SU-DHL-6 (cell line): Measurements from ENCODE around the gene GBX2.

ENCODE experiments used
- H2AFZ ChIP-seq: fragments of 200-600 bp; sonication (generic); 2 replicates; pipeline ENCODE4 v1.6.1; 2014; ENCODE audit warnings: low read depth, mild to moderate bottlenecking, moderate library complexity, mixed read lengths, antibody characterized with exemption, low read length; ENCODE audit not compliant: severe bottlenecking
- H3F3A ChIP-seq: fragments of 200-600 bp; shearing (Covaris generic); 2 replicates; pipeline ENCODE4 v1.6.0; 2016; ENCODE audit warnings: antibody characterized with exemption, mild to moderate bottlenecking; ENCODE audit not compliant: insufficient read depth
- H3K27ac ChIP-seq: fragments of 200-600 bp; sonication (generic); 2 replicates; pipeline ENCODE4 v1.5.1; 2016; ENCODE audit warnings: low read depth, mild to moderate bottlenecking, low read length, moderate library complexity, mixed read lengths
- H3K27me3 ChIP-seq: fragments of 200-600 bp; sonication (generic), shearing (Covaris generic); 2 replicates; pipeline ENCODE4 v1.6.0; 2014; ENCODE audit warnings: mild to moderate bottlenecking, low read length
- H3K36me3 ChIP-seq: fragments of 200-600 bp; sonication (generic); 2 replicates; pipeline ENCODE4 v1.6.1; 2014; ENCODE audit warnings: mild to moderate bottlenecking, low read length, mixed read lengths
- H3K4me2 ChIP-seq: fragments of 300-600, 200-600 bp; shearing (Covaris generic), sonication (generic); 2 replicates; pipeline ENCODE4 v1.6.0; 2014; ENCODE audit warnings: low read length, low read depth, mild to moderate bottlenecking; ENCODE audit not compliant: poor library complexity, severe bottlenecking
- H3K4me3 ChIP-seq: fragments of 200-600 bp; sonication (generic); 2 replicates; pipeline ENCODE4 v1.5.1; 2014; ENCODE audit warnings: antibody characterized with exemption, low read length, mild to moderate bottlenecking, mixed read lengths; ENCODE audit not compliant: insufficient read depth, poor library complexity, severe bottlenecking
- H3K79me2 ChIP-seq: fragments of 200-600 bp; sonication (generic); 2 replicates; pipeline ENCODE4 v1.6.1; 2014; ENCODE audit warnings: mild to moderate bottlenecking, low read length, moderate library complexity; ENCODE audit not compliant: insufficient read depth
- H3K9ac ChIP-seq: fragments of 200-600 bp; sonication (generic); 2 replicates; pipeline ENCODE4 v1.7.0; 2014; ENCODE audit warnings: mild to moderate bottlenecking, low read length
- H3K9me2 ChIP-seq: fragments of 200-600 bp; sonication (generic); replicated peaks from 2 replicates; pipeline ENCODE4 v1.6.1; 2014; ENCODE audit warnings: low read length; ENCODE audit not compliant: insufficient read depth
- H3K9me3 ChIP-seq: fragments of 200-600 bp; sonication (generic); 2 replicates; pipeline ENCODE4 v1.6.1; 2014; ENCODE audit warnings: low read length, mixed read lengths; ENCODE audit not compliant: insufficient read depth
- H4K20me1 ChIP-seq: fragments of 200-600 bp; sonication (generic); 2 replicates; pipeline ENCODE4 v1.6.1; 2014; ENCODE audit warnings: low read depth, mild to moderate bottlenecking, antibody characterized with exemption, low read length, moderate library complexity, mixed read lengths
- EZH2phosphoT487 ChIP-seq: fragments of 200-600 bp; sonication (generic), shearing (Covaris generic); conservative IDR thresholded peaks from 2 replicates; pipeline ENCODE4 v1.6.1; 2018; ENCODE audit warnings: mild to moderate bottlenecking, antibody characterized with exemption, low read length, moderate library complexity, mixed read lengths
- TF ChIP-seq, protein P1 (sequence below): fragments of 200-600 bp; sonication (generic); IDR thresholded peaks from one replicate; pipeline ENCODE4 v1.5.1; 2017; ENCODE audit warnings: antibody characterized with exemption, mild to moderate bottlenecking, low read length, moderate library complexity; ENCODE audit not compliant: insufficient read depth, poor library complexity, severe bottlenecking

The GBX2 gene

DNA sequence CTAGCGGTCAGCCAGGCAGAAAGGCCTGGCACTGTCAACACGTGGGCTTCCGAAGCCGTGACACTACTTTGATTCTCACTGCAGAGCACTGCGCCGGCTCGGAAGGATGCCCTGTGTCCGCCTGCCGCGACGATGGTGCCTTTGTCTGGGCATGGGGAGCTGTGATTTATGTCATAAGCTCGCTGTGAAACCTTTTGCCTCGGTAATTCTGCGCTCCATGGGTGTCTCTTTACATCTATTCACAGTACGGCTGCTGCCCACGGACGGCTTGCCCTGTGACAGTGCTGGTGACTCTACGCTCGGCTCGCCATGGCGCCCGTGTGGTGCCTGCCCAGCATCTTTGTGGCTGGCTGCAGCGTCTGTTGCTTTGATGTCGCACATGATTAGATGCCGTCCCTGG is 43.1 kb upstream of the GBX2 start:
- no peaks in the 10 kb centered on the region for H3K9me2 ChIP-seq

DNA sequence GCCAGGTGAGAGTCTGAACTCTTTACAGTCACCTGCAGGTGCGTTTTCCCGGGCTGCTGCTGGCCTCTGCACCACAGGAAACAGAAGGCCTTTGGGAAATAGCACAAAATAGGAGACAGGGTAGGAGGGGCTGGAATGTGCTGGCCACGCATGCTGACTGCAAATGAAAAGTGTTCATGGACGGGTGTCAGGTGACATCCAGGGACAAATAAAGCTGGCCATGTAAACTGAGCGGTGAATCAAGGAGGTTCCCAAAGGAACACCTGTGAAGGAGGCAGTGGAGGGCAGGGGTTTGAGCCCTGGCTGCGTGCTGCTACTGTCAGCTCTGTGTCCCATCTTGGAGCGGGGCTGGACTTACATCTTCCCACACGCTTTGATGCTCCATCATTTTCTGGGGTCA is 42.4 kb upstream of the GBX2 start:
- H4K20me1 ChIP-seq = no peaks in the 10 kb centered on the region
- H3K27ac ChIP-seq = no peak overlapping the region
- H3K9me2 ChIP-seq = no peaks in the 10 kb centered on the region
- no peaks in the 10 kb centered on the region for H3K9me3 ChIP-seq
- TF ChIP-seq, protein P1, sequence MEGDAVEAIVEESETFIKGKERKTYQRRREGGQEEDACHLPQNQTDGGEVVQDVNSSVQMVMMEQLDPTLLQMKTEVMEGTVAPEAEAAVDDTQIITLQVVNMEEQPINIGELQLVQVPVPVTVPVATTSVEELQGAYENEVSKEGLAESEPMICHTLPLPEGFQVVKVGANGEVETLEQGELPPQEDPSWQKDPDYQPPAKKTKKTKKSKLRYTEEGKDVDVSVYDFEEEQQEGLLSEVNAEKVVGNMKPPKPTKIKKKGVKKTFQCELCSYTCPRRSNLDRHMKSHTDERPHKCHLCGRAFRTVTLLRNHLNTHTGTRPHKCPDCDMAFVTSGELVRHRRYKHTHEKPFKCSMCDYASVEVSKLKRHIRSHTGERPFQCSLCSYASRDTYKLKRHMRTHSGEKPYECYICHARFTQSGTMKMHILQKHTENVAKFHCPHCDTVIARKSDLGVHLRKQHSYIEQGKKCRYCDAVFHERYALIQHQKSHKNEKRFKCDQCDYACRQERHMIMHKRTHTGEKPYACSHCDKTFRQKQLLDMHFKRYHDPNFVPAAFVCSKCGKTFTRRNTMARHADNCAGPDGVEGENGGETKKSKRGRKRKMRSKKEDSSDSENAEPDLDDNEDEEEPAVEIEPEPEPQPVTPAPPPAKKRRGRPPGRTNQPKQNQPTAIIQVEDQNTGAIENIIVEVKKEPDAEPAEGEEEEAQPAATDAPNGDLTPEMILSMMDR = no peak
- no peak for TF ChIP-seq EZH2phosphoT487
- H3K27me3 ChIP-seq = no peaks in the 10 kb centered on the region
- no peak overlapping the region for H3K9ac ChIP-seq
- no peak overlapping the region for H3K4me3 ChIP-seq
- no peaks in the 10 kb centered on the region for H3K79me2 ChIP-seq
- no peak overlapping the region for H2AFZ ChIP-seq
- no peak overlapping the region for H3K4me2 ChIP-seq
- H3F3A ChIP-seq = no peaks in the 10 kb centered on the region
- no peaks in the 10 kb centered on the region for H3K36me3 ChIP-seq

More for the DNA sequence above, 43.1 kb upstream of the GBX2 start:
- Histone ChIP-seq H3F3A (no peaks in the 10 kb centered on the region), H3K9me3 (no peaks in the 10 kb centered on the region), H4K20me1 (no peaks in the 10 kb centered on the region), H3K9ac (no peak overlapping the region), H3K36me3 (no peaks in the 10 kb centered on the region), H2AFZ (no peak overlapping the region), H3K79me2 (no peaks in the 10 kb centered on the region), H3K4me3 (no peak overlapping the region), H3K27ac (no peak overlapping the region), H3K4me2 (no peak overlapping the region), H3K27me3 (no peaks in the 10 kb centered on the region)
- TF ChIP-seq EZH2phosphoT487 = no peak
- TF ChIP-seq, protein P1 = no peak

DNA sequence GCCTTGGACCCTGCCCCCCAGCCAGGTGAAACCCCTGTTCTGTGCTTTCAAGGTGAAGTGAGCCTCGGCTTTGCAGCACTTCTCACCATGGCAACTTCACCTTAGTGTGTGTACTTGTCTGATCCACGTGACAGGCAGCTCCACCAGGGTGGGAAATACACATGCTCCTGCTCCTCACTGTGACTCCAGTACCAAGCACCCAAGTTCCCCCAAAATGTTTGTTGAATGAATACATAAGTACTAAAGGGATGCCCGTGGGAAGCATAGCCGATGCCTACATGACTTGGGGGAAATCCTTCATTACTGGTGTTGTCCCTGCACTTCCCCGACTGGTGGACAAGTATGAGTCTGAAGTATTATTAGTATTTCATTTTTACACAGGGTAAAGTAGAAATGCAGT is 41.8 kb upstream of the GBX2 start:
- Histone ChIP-seq H3K27ac (no peak overlapping the region), H3K4me2 (no peak overlapping the region), H3K4me3 (no peak overlapping the region), H3F3A (no peaks in the 10 kb centered on the region), H3K9me3 (no peaks in the 10 kb centered on the region), H3K36me3 (no peaks in the 10 kb centered on the region), H3K9me2 (no peaks in the 10 kb centered on the region), H4K20me1 (no peaks in the 10 kb centered on the region), H3K79me2 (no peaks in the 10 kb centered on the region), H3K9ac (no peak overlapping the region), H2AFZ (no peak overlapping the region), H3K27me3 (no peaks in the 10 kb centered on the region)
- TF ChIP-seq EZH2phosphoT487 = no peak
- TF ChIP-seq, protein P1 = no peak
